Measurements from ENCODE around the gene FAF2.

Gene FAF2

GRCh38 chr5:176531902-176532493 lies 83.8 kb downstream of the FAF2 start:
- DNase-seq (ENCODE audit: low read depth): no peak

GRCh38 chr5:176532795-176533194 lies 84.6 kb downstream of the FAF2 start:
- no peak for DNase-seq (ENCODE audit: low read depth)

GRCh38 chr5:176533390-176533789 lies 85.2 kb downstream of the FAF2 start:
- DNase-seq (ENCODE audit: low read depth): no peak

- no peak for DNase-seq (ENCODE audit: low read depth)
These were observed 85.9 kb downstream of the FAF2 start for GRCh38 chr5:176533894-176534611.

- DNase-seq (ENCODE audit: low read depth): no peak
These were observed 86.5 kb downstream of the FAF2 start for GRCh38 chr5:176534640-176535039.

- DNase-seq (ENCODE audit: low read depth): no peak
These were observed 87.0 kb downstream of the FAF2 start for GRCh38 chr5:176535101-176535663.

GRCh38 chr5:176535664-176536131 lies 87.5 kb downstream of the FAF2 start:
- no peak for DNase-seq (ENCODE audit: low read depth)

GRCh38 chr5:176536132-176536901 lies 88.1 kb downstream of the FAF2 start:
- peak; percentile 65 for DNase-seq (ENCODE audit: low read depth)

GRCh38 chr5:176536902-176537553 lies 88.8 kb downstream of the FAF2 start, which contains the start of gene RNF44:
RNF44 (minus strand) TSS chr5:176537402; CDS start chr5:176532472, 4,930 bp downstream.
- peak; percentile 97 for DNase-seq (ENCODE audit: low read depth)

- DNase-seq (ENCODE audit: low read depth): peak; percentile 97
These were observed 89.5 kb downstream of the FAF2 start for GRCh38 chr5:176537554-176538229.

GRCh38 chr5:176538230-176538988 lies 90.2 kb downstream of the FAF2 start:
- no peak for DNase-seq (ENCODE audit: low read depth)

GRCh38 chr5:176538989-176539384 lies 90.8 kb downstream of the FAF2 start:
- DNase-seq (ENCODE audit: low read depth): no peak

GRCh38 chr5:176540476-176540899 lies 92.3 kb downstream of the FAF2 start:
- DNase-seq (ENCODE audit: low read depth): no peak

- no peak for DNase-seq (ENCODE audit: low read depth)
These were observed 92.8 kb downstream of the FAF2 start for GRCh38 chr5:176540956-176541337.

- peak; percentile 62 for DNase-seq (ENCODE audit: low read depth)
These were observed 93.4 kb downstream of the FAF2 start for GRCh38 chr5:176541338-176542134.

GRCh38 chr5:176542135-176542595 lies 94.0 kb downstream of the FAF2 start:
- DNase-seq (ENCODE audit: low read depth): peak; percentile 59

GRCh38 chr5:176542596-176543427 lies 94.6 kb downstream of the FAF2 start:
- no peak for DNase-seq (ENCODE audit: low read depth)

- DNase-seq (ENCODE audit: low read depth): peak; percentile 47
These were observed 95.4 kb downstream of the FAF2 start for GRCh38 chr5:176543428-176544182.

Data from stimulated activated CD4-positive, alpha-beta T cell treated with anti-CD3 and anti-CD28 coated beads, Interleukin-2, amount 100 ng/mL, for 4 hours (primary cell).